Stimulated activated CD4-positive, alpha-beta T cell treated with anti-CD3 and anti-CD28 coated beads, TNF-alpha, amount 100 ng/mL, for 1 hour (primary cell): ENCODE results near the gene ERAS.

Experiments used
- DNase-seq, 3 donors: peaks; one replicate each; pipeline ENCODE4 v3.0.0-alpha.2; 2020; ENCODE audit warnings: low read depth in 3 of 3, low spot score in 1 of 3

Gene ERAS, protein sequence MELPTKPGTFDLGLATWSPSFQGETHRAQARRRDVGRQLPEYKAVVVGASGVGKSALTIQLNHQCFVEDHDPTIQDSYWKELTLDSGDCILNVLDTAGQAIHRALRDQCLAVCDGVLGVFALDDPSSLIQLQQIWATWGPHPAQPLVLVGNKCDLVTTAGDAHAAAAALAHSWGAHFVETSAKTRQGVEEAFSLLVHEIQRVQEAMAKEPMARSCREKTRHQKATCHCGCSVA

DNA sequence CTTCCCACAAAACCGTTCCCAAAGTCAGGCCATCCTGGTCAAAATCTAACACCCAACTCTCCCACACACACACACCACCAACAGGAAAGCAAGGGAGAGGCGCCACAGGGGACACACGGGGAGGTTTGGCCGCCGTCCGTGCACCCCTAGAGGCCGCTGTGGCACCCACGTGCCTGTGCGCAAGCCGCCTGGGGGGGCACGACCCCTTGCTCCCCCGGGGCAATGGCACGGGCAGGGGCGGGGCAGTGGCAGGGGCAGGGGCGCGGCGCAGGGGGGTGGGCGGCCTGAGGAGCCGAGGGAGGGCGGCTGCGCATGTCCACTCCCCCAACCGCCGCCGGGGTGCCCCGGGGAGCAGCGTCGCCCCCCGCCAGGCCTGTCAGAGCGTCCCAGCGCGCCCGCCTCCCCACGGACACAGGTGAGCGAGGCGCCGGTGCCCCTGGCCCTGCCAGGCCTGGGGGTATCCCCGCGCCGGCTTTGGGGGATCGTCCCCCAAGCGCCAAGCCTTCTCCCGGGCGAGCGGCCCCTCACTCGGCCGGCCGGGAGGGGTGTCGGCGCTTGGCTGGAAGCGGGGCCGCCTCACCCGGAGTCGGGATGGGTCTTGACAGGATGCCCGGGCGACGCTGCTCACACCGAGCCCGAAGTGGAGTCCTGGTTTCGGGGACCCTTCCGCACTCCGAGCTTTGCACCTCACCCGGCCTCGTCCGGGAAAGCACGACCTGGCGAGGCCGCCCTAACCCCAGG, at the start of gene ERAS:
Gene ERAS (plus strand): TSS at position 379 of the 741 bp plus-strand sequence. CDS start 2,611 bp downstream, outside the sequence.
- no peak for DNase-seq

DNA sequence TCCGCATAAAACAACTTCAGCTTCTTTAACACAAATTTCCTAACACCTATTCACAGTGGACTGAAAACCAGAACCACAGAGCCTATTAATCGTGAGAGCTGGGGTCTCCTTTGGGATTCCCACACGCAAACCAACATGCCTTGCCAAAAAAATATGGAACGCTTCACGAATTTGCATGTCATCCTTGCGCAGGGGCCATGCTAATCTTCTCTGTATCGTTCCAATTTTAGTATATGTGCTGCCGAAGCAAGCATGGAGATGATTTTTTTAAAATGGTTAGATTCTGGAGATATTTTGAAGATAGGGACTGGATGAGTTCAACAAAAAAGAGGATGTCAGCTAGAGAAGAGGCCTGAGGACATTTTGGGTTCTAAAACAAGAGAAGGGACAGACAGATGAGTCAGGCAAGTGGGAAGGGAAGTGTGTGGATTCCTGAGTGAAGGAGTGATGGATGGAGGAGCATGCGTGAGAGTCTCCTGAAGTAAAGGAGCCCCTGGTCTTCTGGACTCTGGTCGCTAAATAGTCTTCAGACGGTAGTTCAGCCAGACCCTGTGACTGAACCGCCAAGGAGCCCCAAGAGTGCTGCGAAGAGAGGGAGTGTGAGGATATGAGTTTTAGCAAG, 49.4 kb upstream of the ERAS start:
- no peak for DNase-seq

DNA sequence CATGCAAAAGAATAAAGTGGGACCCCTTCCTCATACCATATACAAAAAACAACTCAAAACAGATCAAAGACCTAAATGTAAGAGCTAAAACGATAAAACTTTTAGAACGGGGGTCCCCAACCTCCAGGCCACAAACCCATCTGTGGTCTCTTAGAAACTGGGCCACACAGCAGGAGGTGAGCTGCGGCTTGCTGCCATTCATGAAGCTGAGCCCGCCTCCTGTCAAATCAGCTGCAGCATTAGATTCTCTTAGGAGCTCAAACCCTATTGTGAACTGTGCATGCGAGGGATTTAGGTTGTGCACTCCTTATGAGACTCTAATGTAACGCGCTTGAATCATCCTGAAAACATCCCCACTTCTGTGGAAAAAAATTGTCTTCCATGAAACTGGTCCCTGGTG, 46.9 kb upstream of the ERAS start:
- DNase-seq: no peak

DNA sequence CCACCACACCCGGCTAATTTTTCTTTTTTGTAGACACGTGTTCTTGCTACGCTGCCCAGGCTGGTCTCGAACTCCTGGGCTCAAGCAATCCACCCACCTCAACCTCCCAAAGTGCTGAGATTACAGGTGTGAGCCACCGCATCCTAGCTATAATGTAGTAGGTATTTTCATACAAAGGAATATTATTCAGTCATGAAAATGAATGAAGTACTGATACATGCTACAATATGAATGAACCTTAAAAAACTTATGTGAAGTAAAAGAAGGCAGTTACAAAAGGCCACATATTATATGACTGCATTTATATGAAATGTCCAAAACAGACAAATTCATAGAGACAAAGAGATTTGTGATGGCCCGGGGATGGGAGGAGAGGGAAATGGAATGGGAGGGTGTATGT, 44.6 kb upstream of the ERAS start:
- no peak for DNase-seq

DNA sequence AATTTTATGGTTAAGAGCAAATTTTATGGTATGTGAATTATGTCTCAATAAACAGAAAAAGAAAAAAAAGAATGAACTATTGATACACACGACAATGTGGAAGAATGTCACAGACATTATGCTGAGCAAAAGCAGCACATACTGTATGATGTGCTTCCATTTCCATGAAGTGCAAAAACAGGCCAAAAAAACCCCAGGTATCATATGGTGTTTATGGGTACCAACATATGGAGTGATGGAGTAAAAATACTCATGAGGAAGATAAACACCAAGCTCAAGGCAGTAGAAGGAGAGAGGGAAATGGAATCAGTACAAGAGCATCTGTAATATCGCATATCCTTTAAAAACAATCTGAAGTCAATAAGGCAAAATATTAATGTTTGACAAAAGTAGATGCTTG, 44.1 kb upstream of the ERAS start:
- no peak for DNase-seq

DNA sequence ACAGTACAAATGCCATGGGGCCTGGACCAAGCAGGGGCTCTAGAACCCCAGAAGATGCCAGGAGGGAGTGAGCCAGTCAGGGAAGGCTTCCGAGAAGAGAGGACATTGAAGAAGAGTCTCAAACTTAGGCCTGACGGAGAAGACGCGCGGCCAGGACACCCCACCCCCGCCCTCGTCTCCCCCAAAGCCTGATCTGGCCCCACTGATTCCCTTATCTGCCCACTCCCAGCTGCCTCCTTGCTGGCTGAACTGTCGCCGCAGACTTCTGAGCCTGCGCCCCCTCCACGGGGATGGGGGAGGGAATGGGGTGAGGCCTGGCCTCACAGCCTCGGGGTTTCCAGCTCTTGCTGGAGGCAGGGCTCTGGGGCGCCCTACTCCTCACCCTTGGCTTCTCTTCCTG, 43.5 kb upstream of the ERAS start:
- no peak for DNase-seq

DNA sequence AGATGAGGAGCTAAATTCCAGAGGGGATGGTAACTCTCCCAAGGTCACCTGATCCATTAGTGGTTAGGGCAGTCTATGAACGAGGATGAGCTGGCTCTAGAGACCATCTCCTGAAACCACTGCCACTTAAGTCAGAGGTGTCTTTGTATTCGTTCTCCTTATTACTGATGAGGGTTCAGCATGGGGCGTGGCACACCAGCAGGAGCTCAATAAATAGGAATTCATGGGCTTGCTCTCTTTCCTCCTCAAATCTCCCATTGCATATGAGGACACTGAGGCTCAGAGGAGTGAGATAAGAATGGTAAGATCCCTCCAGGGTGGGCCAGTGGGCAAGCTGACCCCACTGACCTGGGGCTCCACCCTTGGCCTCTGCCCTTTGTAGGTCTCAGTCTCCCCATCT, 41.6 kb upstream of the ERAS start:
- no peak for DNase-seq

DNA sequence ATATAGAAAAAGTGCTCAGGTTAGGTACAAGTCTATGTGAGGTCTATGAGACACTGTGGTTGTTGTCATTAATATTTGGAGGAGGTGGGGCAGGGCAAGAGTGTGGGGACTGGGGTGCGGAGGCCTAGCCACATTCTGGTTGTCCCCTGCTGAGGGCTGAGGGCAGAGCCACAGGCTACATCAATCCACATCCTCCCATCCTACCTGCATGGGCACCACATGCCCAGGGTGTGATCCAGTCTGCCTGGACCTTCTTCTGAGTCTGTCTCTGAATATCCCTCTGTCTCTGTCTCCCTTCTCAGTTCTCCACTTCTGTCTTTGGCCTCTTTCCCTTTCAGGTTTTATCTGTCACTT, 41.1 kb upstream of the ERAS start:
- no peak for DNase-seq

DNA sequence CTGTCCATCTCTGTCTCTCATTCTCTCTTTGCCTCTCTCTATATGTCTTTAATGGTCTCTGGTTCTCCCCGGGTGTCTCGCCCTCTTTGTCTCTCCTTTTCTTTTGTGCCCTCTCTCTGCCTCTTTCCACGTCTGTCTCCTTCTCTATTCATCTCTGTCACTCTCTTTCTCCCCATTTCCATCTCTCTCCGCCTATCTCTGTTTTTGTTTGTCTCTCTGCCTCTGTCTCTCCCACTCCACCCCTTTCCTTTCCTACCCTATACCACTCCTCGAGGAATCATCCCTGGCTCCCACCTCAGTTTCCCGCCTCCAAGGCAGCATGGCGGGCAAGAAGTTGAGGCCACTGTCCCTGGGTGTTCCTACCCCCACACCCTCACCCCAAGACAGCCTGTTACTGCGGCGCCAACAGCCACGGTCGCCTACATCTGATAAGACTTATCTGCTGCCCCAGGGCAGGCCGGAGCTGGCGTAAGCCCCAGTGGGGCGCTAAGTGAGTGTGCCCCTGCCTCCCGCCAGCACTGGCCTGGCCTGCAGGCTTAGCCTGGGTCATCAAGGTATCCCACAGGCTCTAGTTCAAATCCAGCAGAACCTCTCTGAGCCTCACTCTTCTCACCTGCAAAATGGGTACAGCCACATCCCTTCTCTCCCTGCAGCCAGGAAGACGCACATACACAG, 40.6 kb upstream of the ERAS start:
- DNase-seq: no peak

DNA sequence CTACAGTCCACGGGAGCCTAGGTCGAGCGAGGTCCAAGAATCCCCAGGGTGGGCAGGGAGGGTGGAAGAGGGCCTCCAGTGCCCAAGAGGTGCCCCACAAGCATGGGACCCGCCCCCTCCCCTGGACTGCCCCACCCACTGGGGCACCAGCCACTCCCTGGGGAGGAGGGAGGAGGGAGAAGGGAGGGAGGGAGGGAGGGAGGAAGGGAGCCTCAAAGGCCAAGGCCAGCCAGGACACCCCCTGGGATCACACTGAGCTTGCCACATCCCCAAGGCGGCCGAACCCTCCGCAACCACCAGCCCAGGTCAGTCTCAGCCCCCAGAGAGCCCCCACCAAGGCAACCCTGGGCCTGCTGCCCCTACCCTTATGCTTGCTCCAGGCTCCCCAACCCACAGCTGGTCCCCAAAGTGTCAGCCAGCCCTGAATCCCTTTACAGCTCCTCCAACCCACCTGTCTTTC, 39.9 kb upstream of the ERAS start, which contains the start of gene GATA1:
Gene GATA1 (plus strand): TSS at position 250 of the 460 bp plus-strand sequence. CDS start 4,520 bp downstream, outside the sequence.
- no peak for DNase-seq

DNA sequence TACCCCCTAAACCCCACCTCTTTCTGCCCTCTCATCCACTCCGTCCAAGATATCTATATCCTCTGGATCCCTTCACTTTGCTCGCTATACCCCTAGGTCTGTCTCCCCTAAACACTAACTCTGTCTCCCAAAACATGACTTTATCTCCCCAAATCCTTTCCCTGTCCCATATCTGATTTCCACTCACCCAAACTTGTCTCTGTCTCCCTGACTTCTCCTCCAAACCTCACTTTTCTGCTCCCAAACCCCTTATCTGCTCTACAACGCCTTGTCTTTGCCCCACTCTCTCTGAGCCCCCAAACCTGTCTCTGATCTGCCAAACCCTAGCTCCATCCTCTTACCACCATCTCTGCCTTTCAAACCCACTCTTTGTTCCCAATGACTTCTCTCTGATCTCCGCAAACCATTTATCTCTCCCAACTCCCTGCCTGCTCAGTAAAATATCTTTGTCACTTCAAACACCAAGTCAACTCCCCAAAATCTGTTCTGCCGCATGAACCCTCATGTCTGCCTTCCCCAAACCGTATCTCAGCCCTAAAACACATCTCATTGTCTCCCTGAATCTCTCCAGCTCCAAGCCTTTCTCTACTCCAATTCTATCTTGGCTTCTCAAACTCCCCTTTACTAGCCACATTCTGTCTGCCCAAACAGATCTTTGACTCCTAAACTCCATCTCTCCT, 39.3 kb upstream of the ERAS start:
- no peak for DNase-seq

DNA sequence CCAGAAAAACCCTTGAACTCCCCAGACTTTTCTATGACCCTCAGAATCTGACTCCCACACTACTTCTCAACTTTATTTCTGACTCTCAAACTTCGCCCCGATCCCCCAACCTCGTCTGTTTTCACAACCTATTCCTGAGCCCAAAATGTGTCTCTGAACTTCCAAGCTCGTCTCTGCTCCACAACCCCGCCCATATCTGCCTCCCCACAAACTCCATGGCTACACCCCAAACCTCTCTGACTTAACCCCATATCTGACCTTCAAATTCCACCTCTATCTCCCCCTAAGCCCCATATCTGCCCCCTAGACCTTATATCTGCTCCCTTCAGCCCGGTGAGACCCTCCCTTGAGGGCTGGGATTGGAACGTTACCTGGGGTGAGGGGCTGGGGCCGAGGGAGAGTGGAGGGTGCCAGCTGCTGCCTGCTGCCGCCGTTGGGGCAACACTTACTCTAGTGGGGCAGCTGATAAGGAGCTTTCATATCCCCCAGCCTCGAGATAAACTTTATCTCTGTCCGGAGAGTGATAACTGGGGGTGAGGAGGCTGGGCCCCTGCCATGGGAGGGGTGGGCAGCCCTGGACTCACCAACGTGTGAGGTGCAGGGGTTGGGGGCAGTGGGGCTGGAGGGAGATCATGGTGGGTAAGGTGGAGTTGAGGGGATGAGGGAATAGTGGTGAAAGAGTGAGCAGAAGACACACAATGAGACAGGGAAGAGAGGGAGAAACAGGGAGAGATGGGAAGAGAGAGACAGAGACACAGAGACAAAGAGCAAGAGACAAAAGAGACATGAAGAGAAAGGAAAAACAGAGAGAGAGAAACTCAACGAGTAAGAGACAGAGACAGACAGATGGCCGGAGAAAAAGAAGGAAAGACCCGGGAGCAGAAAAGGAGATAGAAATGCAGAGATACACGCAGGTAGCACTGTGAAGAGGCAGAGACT, 38.5 kb upstream of the ERAS start:
- DNase-seq: no peak

DNA sequence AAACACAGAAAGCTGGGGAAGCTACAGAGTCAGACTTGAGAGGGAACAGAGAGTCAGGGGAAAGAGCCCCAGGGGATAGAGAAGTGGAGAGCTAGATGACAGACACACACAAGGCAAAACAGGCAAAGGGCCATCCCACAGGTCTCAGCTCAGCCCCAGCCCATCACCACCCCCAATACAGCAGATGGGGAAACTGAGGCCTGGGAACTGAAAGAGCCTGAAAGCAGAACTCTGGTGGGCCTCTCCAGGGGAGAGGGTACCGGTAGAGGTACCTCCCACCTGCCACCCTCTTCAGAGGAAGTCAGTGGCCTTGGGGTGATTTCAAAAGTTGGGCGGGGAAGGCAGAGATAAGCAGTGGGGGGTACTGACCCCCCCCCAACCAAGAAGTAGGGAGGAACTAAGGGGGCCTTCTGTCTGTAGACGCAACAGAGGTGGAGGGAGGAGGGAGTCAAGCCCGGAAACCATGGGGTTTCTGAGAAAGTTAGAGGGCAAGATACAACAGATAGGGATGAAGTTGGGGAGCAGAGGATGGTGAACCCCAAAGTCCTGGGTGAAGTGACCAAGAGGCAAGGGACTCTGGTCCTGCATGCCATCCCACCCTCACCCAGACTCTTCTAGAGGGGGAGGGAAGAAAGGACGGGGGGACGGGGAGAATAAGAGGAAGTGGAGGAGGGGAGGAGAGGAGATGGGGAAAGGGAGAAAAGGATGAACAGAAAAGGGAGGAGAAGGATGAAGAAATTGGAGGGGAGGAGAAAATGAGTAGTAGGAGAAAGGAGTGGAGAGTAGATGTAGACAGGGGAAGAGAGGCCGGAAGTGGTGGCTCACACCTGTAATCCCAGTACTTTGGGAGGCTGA, 36.7 kb upstream of the ERAS start:
- no peak for DNase-seq

DNA sequence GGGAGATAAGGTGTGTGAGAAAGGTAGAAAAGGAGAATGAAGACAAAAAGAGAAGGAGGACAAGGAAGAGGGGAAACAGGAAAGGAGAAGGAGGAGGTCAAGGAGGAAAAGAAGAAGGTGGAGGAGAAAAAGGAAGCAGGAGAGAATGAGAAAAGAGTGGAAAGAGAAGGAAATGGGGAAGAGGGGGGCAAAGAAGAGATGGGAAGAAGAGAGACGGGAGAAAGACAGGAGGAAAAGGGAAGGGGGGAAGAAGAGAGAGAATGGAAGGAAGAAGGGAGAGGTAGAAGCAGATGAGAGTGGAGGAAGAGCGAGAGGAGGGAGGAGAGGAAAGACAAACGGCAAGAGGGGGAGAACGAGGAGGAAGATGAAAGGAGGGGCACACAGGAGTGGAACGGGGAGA, 35.8 kb upstream of the ERAS start:
- DNase-seq: no peak

DNA sequence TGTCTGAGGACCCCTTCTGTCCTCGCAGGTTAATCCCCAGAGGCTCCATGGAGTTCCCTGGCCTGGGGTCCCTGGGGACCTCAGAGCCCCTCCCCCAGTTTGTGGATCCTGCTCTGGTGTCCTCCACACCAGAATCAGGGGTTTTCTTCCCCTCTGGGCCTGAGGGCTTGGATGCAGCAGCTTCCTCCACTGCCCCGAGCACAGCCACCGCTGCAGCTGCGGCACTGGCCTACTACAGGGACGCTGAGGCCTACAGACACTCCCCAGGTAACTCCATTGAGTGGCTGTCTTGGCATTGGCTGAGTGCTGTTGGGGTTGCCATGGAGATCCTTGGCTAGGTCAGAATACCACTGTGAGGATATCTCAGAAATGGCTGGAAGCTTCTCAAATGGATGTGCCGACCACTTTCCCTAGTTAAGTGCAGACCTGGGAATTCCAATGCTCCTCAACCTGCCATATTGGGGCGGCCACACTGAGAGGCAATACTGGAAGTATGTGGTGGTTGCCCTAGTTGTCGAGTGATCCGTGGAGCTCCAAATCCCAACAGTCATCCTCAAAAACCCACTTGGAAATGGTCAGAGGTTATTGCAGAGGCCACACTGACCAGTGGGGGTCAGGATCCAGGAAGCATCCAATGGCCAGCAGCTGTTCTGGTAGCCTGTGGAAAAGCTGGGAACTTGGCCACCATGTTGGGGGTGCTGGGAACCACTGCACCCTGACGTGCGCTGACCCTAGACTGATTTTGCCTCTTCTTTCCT, 35.1 kb upstream of the ERAS start:
- no peak for DNase-seq

DNA sequence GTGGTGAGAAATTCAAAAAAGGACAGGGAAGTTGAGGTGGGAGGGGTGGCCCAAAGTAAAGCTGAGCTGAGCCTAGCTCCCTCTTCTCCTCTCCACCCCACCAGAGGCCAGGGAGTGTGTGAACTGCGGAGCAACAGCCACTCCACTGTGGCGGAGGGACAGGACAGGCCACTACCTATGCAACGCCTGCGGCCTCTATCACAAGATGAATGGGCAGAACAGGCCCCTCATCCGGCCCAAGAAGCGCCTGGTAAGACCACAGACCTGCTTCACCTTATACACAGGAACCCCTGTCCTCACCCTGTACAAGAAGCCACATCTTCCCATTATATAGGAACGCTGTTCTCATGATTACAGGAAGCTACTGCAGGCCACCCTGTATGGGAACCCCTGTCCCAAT, 34.1 kb upstream of the ERAS start:
- DNase-seq: no peak

DNA sequence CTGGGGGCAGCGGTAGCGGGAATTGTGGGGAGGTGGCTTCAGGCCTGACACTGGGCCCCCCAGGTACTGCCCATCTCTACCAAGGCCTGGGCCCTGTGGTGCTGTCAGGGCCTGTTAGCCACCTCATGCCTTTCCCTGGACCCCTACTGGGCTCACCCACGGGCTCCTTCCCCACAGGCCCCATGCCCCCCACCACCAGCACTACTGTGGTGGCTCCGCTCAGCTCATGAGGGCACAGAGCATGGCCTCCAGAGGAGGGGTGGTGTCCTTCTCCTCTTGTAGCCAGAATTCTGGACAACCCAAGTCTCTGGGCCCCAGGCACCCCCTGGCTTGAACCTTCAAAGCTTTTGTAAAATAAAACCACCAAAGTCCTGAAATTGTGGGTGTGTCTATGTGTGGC, 32.4 kb upstream of the ERAS start:
- no peak for DNase-seq

DNA sequence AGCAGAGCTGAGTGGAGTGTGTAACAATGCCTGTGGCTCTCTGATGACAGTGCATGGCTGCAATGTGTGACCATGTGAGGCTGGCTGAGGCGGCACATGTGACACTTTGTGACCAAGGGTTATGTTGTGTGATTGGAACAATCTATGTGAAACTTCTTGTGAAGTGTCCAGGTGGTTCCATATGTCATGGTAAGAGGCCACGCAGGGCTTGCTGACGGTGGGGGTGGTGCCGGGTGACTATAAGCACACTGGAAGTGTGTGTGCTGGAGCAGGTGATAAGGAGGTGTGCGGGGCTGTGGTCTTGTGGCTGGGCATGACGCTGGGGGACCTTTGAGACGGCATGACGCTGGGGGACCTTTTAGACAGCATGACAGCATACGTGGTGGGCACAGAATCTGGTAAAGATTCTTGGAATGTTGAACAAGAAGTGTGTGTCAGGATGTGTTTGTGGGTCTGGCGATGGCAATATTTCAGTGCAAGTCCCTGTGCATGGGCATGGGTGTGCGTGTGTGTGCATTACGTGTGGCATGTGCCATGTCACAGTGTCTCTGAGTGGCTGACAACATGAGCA, 31.9 kb upstream of the ERAS start:
- DNase-seq: no peak
